SU-DHL-6 (cell line): ENCODE measurements around the gene GALNT16.

Experiments
- H2AFZ ChIP-seq: fragments of 200-600 bp; sonication (generic); 2 replicates; pipeline ENCODE4 v1.6.1; 2014; ENCODE audit warnings: low read depth, mild to moderate bottlenecking, moderate library complexity, mixed read lengths, antibody characterized with exemption, low read length; ENCODE audit not compliant: severe bottlenecking
- H3F3A ChIP-seq: fragments of 200-600 bp; shearing (Covaris generic); 2 replicates; pipeline ENCODE4 v1.6.0; 2016; ENCODE audit warnings: antibody characterized with exemption, mild to moderate bottlenecking; ENCODE audit not compliant: insufficient read depth
- H3K27ac ChIP-seq: fragments of 200-600 bp; sonication (generic); 2 replicates; pipeline ENCODE4 v1.5.1; 2016; ENCODE audit warnings: low read depth, mild to moderate bottlenecking, low read length, moderate library complexity, mixed read lengths
- H3K27me3 ChIP-seq: fragments of 200-600 bp; sonication (generic), shearing (Covaris generic); 2 replicates; pipeline ENCODE4 v1.6.0; 2014; ENCODE audit warnings: mild to moderate bottlenecking, low read length
- H3K36me3 ChIP-seq: fragments of 200-600 bp; sonication (generic); 2 replicates; pipeline ENCODE4 v1.6.1; 2014; ENCODE audit warnings: mild to moderate bottlenecking, low read length, mixed read lengths
- H3K4me2 ChIP-seq: fragments of 300-600, 200-600 bp; shearing (Covaris generic), sonication (generic); 2 replicates; pipeline ENCODE4 v1.6.0; 2014; ENCODE audit warnings: low read length, low read depth, mild to moderate bottlenecking; ENCODE audit not compliant: poor library complexity, severe bottlenecking
- H3K4me3 ChIP-seq: fragments of 200-600 bp; sonication (generic); 2 replicates; pipeline ENCODE4 v1.5.1; 2014; ENCODE audit warnings: antibody characterized with exemption, low read length, mild to moderate bottlenecking, mixed read lengths; ENCODE audit not compliant: insufficient read depth, poor library complexity, severe bottlenecking
- H3K79me2 ChIP-seq: fragments of 200-600 bp; sonication (generic); 2 replicates; pipeline ENCODE4 v1.6.1; 2014; ENCODE audit warnings: mild to moderate bottlenecking, low read length, moderate library complexity; ENCODE audit not compliant: insufficient read depth
- H3K9ac ChIP-seq: fragments of 200-600 bp; sonication (generic); 2 replicates; pipeline ENCODE4 v1.7.0; 2014; ENCODE audit warnings: mild to moderate bottlenecking, low read length
- H3K9me2 ChIP-seq: fragments of 200-600 bp; sonication (generic); replicated peaks from 2 replicates; pipeline ENCODE4 v1.6.1; 2014; ENCODE audit warnings: low read length; ENCODE audit not compliant: insufficient read depth
- H3K9me3 ChIP-seq: fragments of 200-600 bp; sonication (generic); 2 replicates; pipeline ENCODE4 v1.6.1; 2014; ENCODE audit warnings: low read length, mixed read lengths; ENCODE audit not compliant: insufficient read depth
- H4K20me1 ChIP-seq: fragments of 200-600 bp; sonication (generic); 2 replicates; pipeline ENCODE4 v1.6.1; 2014; ENCODE audit warnings: low read depth, mild to moderate bottlenecking, antibody characterized with exemption, low read length, moderate library complexity, mixed read lengths
- CTCF ChIP-seq: fragments of 200-600 bp; sonication (generic); IDR thresholded peaks from one replicate; pipeline ENCODE4 v1.5.1; 2017; ENCODE audit warnings: antibody characterized with exemption, mild to moderate bottlenecking, low read length, moderate library complexity; ENCODE audit not compliant: insufficient read depth, poor library complexity, severe bottlenecking
- EZH2phosphoT487 ChIP-seq: fragments of 200-600 bp; sonication (generic), shearing (Covaris generic); conservative IDR thresholded peaks from 2 replicates; pipeline ENCODE4 v1.6.1; 2018; ENCODE audit warnings: mild to moderate bottlenecking, antibody characterized with exemption, low read length, moderate library complexity, mixed read lengths

The GALNT16 gene

GRCh38 chr14:69363964-69364363 lies 104.0 kb downstream of the GALNT16 start:
- Histone ChIP-seq H3F3A (no peaks in the 10 kb centered on the region), H3K9ac (no peak overlapping the region), H3K4me3 (no peak overlapping the region), H3K9me2 (no peaks in the 10 kb centered on the region), H2AFZ (no peak overlapping the region), H3K9me3 (no peaks in the 10 kb centered on the region), H4K20me1 (no peaks in the 10 kb centered on the region), H3K4me2 (no peak overlapping the region), H3K79me2 (no peaks in the 10 kb centered on the region), H3K27me3 (no peaks in the 10 kb centered on the region), H3K27ac (no peak overlapping the region), H3K36me3 (no peaks in the 10 kb centered on the region)
- TF ChIP-seq EZH2phosphoT487, result no peak
- TF ChIP-seq CTCF, result no peak

- Histone ChIP-seq H2AFZ (no peak overlapping the region), H3K36me3 (no peaks in the 10 kb centered on the region), H3K27ac (no peak overlapping the region), H3K9me3 (no peaks in the 10 kb centered on the region), H3K4me2 (no peak overlapping the region), H3K9me2 (no peaks in the 10 kb centered on the region), H3K79me2 (no peaks in the 10 kb centered on the region), H3F3A (no peaks in the 10 kb centered on the region), H3K27me3 (no peaks in the 10 kb centered on the region), H3K9ac (no peak overlapping the region), H3K4me3 (no peak overlapping the region), H4K20me1 (no peaks in the 10 kb centered on the region)
- TF ChIP-seq EZH2phosphoT487 (no peak), CTCF (no peak)
Observed at GRCh38 chr14:69364378-69364777, 104.4 kb downstream of the GALNT16 start.

GRCh38 chr14:69366069-69366468 lies 106.1 kb downstream of the GALNT16 start:
- no peak overlapping the region for H3K4me3 ChIP-seq
- no peak overlapping the region for H3K4me2 ChIP-seq
- H3F3A ChIP-seq, result no peaks in the 10 kb centered on the region
- H3K79me2 ChIP-seq, result no peaks in the 10 kb centered on the region
- no peak overlapping the region for H2AFZ ChIP-seq
- H3K9ac ChIP-seq, result no peak overlapping the region
- no peaks in the 10 kb centered on the region for H4K20me1 ChIP-seq
- H3K36me3 ChIP-seq, result no peaks in the 10 kb centered on the region
- H3K9me2 ChIP-seq, result no peaks in the 10 kb centered on the region
- no peak overlapping the region for H3K27ac ChIP-seq
- no peaks in the 10 kb centered on the region for H3K9me3 ChIP-seq
- H3K27me3 ChIP-seq, result no peaks in the 10 kb centered on the region
- TF ChIP-seq EZH2phosphoT487 (no peak), CTCF (no peak)
